ENCODE results near the gene USP21. TPM values are rescaled to one million over a fixed set of nuclear protein-coding genes. Genes with fewer than 3 reads are reported as not detected.

The USP21 gene
- total and polyA plus RNA-seq, 9 of the 15 experiments (the other 6 are each of a cell fraction or from before 2014, with no cell fraction given) = 4.9 to 52.4 (median 21.6) TPM

DNA sequence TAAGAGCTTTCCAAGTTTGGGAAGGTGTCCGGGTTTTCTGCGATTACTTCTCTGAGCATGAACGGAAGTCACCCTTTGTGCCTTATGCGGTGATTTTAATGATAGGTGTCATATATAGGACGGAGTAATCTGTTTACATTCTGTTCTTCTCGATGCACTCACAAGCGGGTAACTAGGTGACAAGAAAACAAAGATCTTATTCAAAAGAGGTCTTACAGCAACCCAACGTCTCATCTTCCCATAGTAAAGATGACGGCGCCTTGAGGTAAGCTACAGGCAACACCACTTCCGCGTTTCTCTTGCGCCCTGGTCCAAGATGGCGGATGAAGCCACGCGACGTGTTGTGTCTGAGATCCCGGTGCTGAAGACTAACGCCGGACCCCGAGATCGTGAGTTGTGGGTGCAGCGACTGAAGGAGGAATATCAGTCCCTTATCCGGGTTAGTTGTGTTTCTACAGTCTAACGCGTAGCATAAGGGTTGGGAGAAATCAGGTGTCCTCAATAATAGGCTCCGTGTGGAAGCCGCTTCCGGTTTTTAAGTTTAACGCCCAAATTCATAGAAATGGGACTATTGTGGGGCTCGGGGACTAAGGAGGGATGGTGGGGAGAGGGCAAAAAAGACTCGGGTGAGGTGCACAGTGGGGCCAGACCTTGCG, 5.5 kb upstream of the USP21 start, which contains the start of gene UFC1 (continued):
- TF ChIP-seq, protein P1, sequence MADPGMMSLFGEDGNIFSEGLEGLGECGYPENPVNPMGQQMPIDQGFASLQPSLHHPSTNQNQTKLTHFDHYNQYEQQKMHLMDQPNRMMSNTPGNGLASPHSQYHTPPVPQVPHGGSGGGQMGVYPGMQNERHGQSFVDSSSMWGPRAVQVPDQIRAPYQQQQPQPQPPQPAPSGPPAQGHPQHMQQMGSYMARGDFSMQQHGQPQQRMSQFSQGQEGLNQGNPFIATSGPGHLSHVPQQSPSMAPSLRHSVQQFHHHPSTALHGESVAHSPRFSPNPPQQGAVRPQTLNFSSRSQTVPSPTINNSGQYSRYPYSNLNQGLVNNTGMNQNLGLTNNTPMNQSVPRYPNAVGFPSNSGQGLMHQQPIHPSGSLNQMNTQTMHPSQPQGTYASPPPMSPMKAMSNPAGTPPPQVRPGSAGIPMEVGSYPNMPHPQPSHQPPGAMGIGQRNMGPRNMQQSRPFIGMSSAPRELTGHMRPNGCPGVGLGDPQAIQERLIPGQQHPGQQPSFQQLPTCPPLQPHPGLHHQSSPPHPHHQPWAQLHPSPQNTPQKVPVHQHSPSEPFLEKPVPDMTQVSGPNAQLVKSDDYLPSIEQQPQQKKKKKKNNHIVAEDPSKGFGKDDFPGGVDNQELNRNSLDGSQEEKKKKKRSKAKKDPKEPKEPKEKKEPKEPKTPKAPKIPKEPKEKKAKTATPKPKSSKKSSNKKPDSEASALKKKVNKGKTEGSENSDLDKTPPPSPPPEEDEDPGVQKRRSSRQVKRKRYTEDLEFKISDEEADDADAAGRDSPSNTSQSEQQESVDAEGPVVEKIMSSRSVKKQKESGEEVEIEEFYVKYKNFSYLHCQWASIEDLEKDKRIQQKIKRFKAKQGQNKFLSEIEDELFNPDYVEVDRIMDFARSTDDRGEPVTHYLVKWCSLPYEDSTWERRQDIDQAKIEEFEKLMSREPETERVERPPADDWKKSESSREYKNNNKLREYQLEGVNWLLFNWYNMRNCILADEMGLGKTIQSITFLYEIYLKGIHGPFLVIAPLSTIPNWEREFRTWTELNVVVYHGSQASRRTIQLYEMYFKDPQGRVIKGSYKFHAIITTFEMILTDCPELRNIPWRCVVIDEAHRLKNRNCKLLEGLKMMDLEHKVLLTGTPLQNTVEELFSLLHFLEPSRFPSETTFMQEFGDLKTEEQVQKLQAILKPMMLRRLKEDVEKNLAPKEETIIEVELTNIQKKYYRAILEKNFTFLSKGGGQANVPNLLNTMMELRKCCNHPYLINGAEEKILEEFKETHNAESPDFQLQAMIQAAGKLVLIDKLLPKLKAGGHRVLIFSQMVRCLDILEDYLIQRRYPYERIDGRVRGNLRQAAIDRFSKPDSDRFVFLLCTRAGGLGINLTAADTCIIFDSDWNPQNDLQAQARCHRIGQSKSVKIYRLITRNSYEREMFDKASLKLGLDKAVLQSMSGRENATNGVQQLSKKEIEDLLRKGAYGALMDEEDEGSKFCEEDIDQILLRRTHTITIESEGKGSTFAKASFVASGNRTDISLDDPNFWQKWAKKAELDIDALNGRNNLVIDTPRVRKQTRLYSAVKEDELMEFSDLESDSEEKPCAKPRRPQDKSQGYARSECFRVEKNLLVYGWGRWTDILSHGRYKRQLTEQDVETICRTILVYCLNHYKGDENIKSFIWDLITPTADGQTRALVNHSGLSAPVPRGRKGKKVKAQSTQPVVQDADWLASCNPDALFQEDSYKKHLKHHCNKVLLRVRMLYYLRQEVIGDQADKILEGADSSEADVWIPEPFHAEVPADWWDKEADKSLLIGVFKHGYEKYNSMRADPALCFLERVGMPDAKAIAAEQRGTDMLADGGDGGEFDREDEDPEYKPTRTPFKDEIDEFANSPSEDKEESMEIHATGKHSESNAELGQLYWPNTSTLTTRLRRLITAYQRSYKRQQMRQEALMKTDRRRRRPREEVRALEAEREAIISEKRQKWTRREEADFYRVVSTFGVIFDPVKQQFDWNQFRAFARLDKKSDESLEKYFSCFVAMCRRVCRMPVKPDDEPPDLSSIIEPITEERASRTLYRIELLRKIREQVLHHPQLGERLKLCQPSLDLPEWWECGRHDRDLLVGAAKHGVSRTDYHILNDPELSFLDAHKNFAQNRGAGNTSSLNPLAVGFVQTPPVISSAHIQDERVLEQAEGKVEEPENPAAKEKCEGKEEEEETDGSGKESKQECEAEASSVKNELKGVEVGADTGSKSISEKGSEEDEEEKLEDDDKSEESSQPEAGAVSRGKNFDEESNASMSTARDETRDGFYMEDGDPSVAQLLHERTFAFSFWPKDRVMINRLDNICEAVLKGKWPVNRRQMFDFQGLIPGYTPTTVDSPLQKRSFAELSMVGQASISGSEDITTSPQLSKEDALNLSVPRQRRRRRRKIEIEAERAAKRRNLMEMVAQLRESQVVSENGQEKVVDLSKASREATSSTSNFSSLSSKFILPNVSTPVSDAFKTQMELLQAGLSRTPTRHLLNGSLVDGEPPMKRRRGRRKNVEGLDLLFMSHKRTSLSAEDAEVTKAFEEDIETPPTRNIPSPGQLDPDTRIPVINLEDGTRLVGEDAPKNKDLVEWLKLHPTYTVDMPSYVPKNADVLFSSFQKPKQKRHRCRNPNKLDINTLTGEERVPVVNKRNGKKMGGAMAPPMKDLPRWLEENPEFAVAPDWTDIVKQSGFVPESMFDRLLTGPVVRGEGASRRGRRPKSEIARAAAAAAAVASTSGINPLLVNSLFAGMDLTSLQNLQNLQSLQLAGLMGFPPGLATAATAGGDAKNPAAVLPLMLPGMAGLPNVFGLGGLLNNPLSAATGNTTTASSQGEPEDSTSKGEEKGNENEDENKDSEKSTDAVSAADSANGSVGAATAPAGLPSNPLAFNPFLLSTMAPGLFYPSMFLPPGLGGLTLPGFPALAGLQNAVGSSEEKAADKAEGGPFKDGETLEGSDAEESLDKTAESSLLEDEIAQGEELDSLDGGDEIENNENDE (IDR thresholded peaks at IDR 0.05; ENCODE audit: low read depth, low read length) = no peak
- TF ChIP-seq, protein P2, sequence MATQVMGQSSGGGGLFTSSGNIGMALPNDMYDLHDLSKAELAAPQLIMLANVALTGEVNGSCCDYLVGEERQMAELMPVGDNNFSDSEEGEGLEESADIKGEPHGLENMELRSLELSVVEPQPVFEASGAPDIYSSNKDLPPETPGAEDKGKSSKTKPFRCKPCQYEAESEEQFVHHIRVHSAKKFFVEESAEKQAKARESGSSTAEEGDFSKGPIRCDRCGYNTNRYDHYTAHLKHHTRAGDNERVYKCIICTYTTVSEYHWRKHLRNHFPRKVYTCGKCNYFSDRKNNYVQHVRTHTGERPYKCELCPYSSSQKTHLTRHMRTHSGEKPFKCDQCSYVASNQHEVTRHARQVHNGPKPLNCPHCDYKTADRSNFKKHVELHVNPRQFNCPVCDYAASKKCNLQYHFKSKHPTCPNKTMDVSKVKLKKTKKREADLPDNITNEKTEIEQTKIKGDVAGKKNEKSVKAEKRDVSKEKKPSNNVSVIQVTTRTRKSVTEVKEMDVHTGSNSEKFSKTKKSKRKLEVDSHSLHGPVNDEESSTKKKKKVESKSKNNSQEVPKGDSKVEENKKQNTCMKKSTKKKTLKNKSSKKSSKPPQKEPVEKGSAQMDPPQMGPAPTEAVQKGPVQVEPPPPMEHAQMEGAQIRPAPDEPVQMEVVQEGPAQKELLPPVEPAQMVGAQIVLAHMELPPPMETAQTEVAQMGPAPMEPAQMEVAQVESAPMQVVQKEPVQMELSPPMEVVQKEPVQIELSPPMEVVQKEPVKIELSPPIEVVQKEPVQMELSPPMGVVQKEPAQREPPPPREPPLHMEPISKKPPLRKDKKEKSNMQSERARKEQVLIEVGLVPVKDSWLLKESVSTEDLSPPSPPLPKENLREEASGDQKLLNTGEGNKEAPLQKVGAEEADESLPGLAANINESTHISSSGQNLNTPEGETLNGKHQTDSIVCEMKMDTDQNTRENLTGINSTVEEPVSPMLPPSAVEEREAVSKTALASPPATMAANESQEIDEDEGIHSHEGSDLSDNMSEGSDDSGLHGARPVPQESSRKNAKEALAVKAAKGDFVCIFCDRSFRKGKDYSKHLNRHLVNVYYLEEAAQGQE (IDR thresholded peaks at IDR 0.05; ENCODE audit: borderline replicate concordance) = no peak
- TF ChIP-seq, protein P2 (CRISPR knock-in tag; IDR thresholded peaks at IDR 0.05; ENCODE audit: low read depth) = no peak
- TF ChIP-seq STAG1 (CRISPR knock-in tag; IDR thresholded peaks at IDR 0.05; ENCODE audit: borderline replicate concordance) (no peak), TRIM28 (IDR thresholded peaks at IDR 0.05) (no peak), EWSR1 (IDR thresholded peaks at IDR 0.05; ENCODE audit: borderline replicate concordance, low read depth, partially characterized antibody) (no peak), TGIF2 (CRISPR knock-in tag; IDR thresholded peaks at IDR 0.05) (no peak), TCF7 (IDR thresholded peaks at IDR 0.05; ENCODE audit: borderline replicate concordance) (no peak), ZNF408 (CRISPR knock-in tag; IDR thresholded peaks at IDR 0.05; ENCODE audit: low read depth) (no peak)
